CD4-positive, alpha-beta memory T cell (primary cell): ENCODE data around the gene RPL27A. TPM values are rescaled to one million over a fixed set of nuclear protein-coding genes. Genes with fewer than 3 reads are reported as not detected.

Source experiments
- CTCF ChIA-PET: fragments of 350-600 bp; sonication (Branson Sonifier 250); formaldehyde crosslinking; loops from one replicate; lab custom pipeline; 2021; ENCODE audit warnings: inconsistent platforms; ENCODE audit not compliant: partially characterized antibody; lab: Charles Lee
- POLR2A ChIA-PET: fragments of 350-600 bp; sonication (Branson Sonifier 250); formaldehyde crosslinking; loops from one replicate; lab custom pipeline; 2021; ENCODE audit not compliant: partially characterized antibody; lab: Charles Lee
- DNase-seq, 5 donors: peaks; one replicate each; pipeline versions ENCODE4 v3.0.0 to v3.0.0-alpha.2; 2020 to 2022; ENCODE audit warnings: mixed read lengths in 1 of 5
- H3K27ac ChIP-seq: one replicate; pipeline ENCODE4 v1.7.0; 2013; ENCODE audit warnings: low read depth, low read length
- H3K27me3 ChIP-seq: 2 replicates; pipeline ENCODE4 v1.7.0; 2013; ENCODE audit warnings: mild to moderate bottlenecking, low read length, moderate library complexity; ENCODE audit not compliant: insufficient read depth
- H3K36me3 ChIP-seq: 2 replicates; pipeline ENCODE4 v1.7.0; 2013; ENCODE audit warnings: mild to moderate bottlenecking, low read length, moderate library complexity; ENCODE audit not compliant: insufficient read depth
- H3K4me1 ChIP-seq: 2 replicates; pipeline ENCODE4 v1.7.0; 2013; ENCODE audit warnings: mild to moderate bottlenecking, low read length, moderate library complexity; ENCODE audit not compliant: insufficient read depth
- H3K4me3 ChIP-seq, 2 donors: one replicate each; pipeline ENCODE4 v1.7.0; 2013; ENCODE audit warnings: low read length in 2 of 2, mild to moderate bottlenecking in 1 of 2
- H3K9me3 ChIP-seq, 2 donors: one replicate each; pipeline ENCODE4 v1.7.0; 2013; ENCODE audit warnings: low read length in 2 of 2, control low read depth in 1 of 2; ENCODE audit not compliant: control insufficient read depth in 1 of 2
- H3K27ac Mint-ChIP-seq, 7 donors: one replicate each; pipeline ENCODE4 v1.8.0; 2020 to 2021; ENCODE audit warnings: mixed read lengths in 7 of 7, mild to moderate bottlenecking in 6 of 7, inconsistent platforms in 3 of 7, moderate library complexity in 3 of 7
- H3K27me3 Mint-ChIP-seq, 2 donors: one replicate each; pipeline ENCODE4 v1.8.0; 2020 to 2021; ENCODE audit warnings: mixed read lengths in 2 of 2
- H3K36me3 Mint-ChIP-seq, 2 donors: one replicate each; pipeline ENCODE4 v1.8.0; 2020 to 2021; ENCODE audit warnings: mixed read lengths in 2 of 2, inconsistent platforms in 1 of 2, mild to moderate bottlenecking in 1 of 2
- H3K4me1 Mint-ChIP-seq, 4 donors: one replicate each; pipeline ENCODE4 v1.8.0; 2020 to 2021; ENCODE audit warnings: mixed read lengths in 4 of 4, mild to moderate bottlenecking in 1 of 4
- H3K4me3 Mint-ChIP-seq, 8 donors: one replicate each; pipeline ENCODE4 v1.8.0; 2020 to 2021; ENCODE audit warnings: mixed read lengths in 8 of 8, mild to moderate bottlenecking in 7 of 8, moderate library complexity in 6 of 8, inconsistent platforms in 3 of 8
- H3K9me3 Mint-ChIP-seq, 8 donors: one replicate each; pipeline ENCODE4 v1.8.0; 2020 to 2021; ENCODE audit warnings: mixed read lengths in 8 of 8, mild to moderate bottlenecking in 5 of 8, inconsistent platforms in 3 of 8, moderate library complexity in 1 of 8
- intact Hi-C: fragments of 100-400 bp; cut with micrococcal nuclease; formaldehyde crosslinking; loops from one replicate; pipeline ENCODE4 v1.15.1; 2023
- polyA plus RNA-seq, 2 donors: library from polyadenylated mRNA; unstranded; fragments of 300-500 nt; fragmentation: Illumina TruSeq; gene quantifications; one replicate each; pipeline ENCODE4 v1.2.3, GENCODE V29; 2021
- total RNA-seq, 2 experiments: library from RNA; stranded (reverse); gene quantifications; one replicate each; pipeline ENCODE4 v1.2.3, GENCODE V29; 2021

RPL27A gene
- total and polyA plus RNA-seq, 4 experiments from 2014 or later = 1,456 to 3,736 (median 2,555) TPM

- Histone ChIP-seq H3K36me3 (peaks cover 47% of the 10 kb centered on the region), H3K9me3 (no peaks in the 10 kb centered on the region), H3K27ac (no peak overlapping the region), H3K4me3 (no peak overlapping the region), H3K27me3 (no peaks in the 10 kb centered on the region), H3K4me1 (no peaks in the 10 kb centered on the region)
- peaks cover 0 to 2% (median 0%) of the 10 kb centered on the region in 4 donors for H3K4me1 Mint-ChIP-seq
- peaks cover 57 to 64% of the 10 kb centered on the region in 2 donors for H3K36me3 Mint-ChIP-seq
- no peak for DNase-seq
- intact Hi-C loops = no loop called here
- H3K4me3 Mint-ChIP-seq = no peak overlapping the region
- peaks cover 2 to 10% (median 4%) of the 10 kb centered on the region in 8 donors for H3K9me3 Mint-ChIP-seq
- ChIA-PET POLR2A (no interaction called here), CTCF (no interaction called here)
- H3K27me3 Mint-ChIP-seq = no peaks in the 10 kb centered on the region
- H3K27ac Mint-ChIP-seq = peak overlapping the region in 1 of 7 donors; percentile 18
Observed at GRCh38 chr11:8641332-8641731, 41.3 kb upstream of the RPL27A start.

GRCh38 chr11:8642196-8642841, 40.3 kb upstream of the RPL27A start:
- H3K36me3 Mint-ChIP-seq = peaks cover 56% of the 10 kb centered on the region in 2 donors

GRCh38 chr11:8646873-8647272, 35.7 kb upstream of the RPL27A start:
- intact Hi-C loops = no loop called here
- no peak overlapping the region for H3K27ac Mint-ChIP-seq
- Histone ChIP-seq H3K27ac (no peak overlapping the region), H3K36me3 (peaks cover 37% of the 10 kb centered on the region), H3K27me3 (no peaks in the 10 kb centered on the region), H3K4me3 (no peak overlapping the region), H3K9me3 (no peaks in the 10 kb centered on the region), H3K4me1 (no peaks in the 10 kb centered on the region)
- H3K27me3 Mint-ChIP-seq = no peaks in the 10 kb centered on the region
- H3K4me1 Mint-ChIP-seq = no peaks in the 10 kb centered on the region
- no peak for DNase-seq
- CTCF ChIA-PET = no interaction called here
- POLR2A ChIA-PET = no interaction called here
- peaks cover 38 to 49% of the 10 kb centered on the region in 2 donors for H3K36me3 Mint-ChIP-seq
- H3K9me3 Mint-ChIP-seq = no peaks in the 10 kb centered on the region
- H3K4me3 Mint-ChIP-seq = no peak overlapping the region

More at GRCh38 chr11:8642196-8642841, 40.3 kb upstream of the RPL27A start:
- Histone ChIP-seq H3K4me3 (no peak overlapping the region), H3K9me3 (no peaks in the 10 kb centered on the region), H3K36me3 (peaks cover 51% of the 10 kb centered on the region), H3K27ac (no peak overlapping the region), H3K27me3 (no peaks in the 10 kb centered on the region), H3K4me1 (no peaks in the 10 kb centered on the region)
- Mint-ChIP-seq H3K4me1 (peaks cover 0 to 2% (median 0%) of the 10 kb centered on the region in 4 donors), H3K27ac (no peak overlapping the region), H3K4me3 (no peak overlapping the region), H3K9me3 (peaks cover 0 to 2% (median 0%) of the 10 kb centered on the region in 8 donors), H3K27me3 (no peaks in the 10 kb centered on the region)
- ChIA-PET POLR2A (no interaction called here), CTCF (interaction anchor here (1.0 kb wide), 1 partner anchor 20 kb away, joined by 3 read pairs; no protein-coding TSS in a partner anchor)
- intact Hi-C loops = no loop called here
- DNase-seq = no peak

GRCh38 chr11:8649361-8649760, 33.2 kb upstream of the RPL27A start:
- Mint-ChIP-seq H3K4me1 (no peaks in the 10 kb centered on the region), H3K27me3 (no peaks in the 10 kb centered on the region), H3K9me3 (no peaks in the 10 kb centered on the region), H3K36me3 (peaks cover 40 to 53% of the 10 kb centered on the region in 2 donors), H3K27ac (no peak overlapping the region), H3K4me3 (no peak overlapping the region)
- ChIA-PET CTCF (interaction anchor here (1.7 kb wide), 1 partner anchor 11 kb away, joined by 6 read pairs; no protein-coding TSS in a partner anchor), POLR2A (interaction anchor here (0.9 kb wide), 1 partner anchor 39 kb away, joined by 3 read pairs; no protein-coding TSS in a partner anchor)
- intact Hi-C loops = no loop called here
- no peak for DNase-seq
- Histone ChIP-seq H3K9me3 (no peaks in the 10 kb centered on the region), H3K27ac (no peak overlapping the region), H3K36me3 (peaks cover 30% of the 10 kb centered on the region), H3K4me3 (no peak overlapping the region), H3K27me3 (no peaks in the 10 kb centered on the region), H3K4me1 (no peaks in the 10 kb centered on the region)

GRCh38 chr11:8650401-8650990, 32.1 kb upstream of the RPL27A start:
- no peak for DNase-seq
- Histone ChIP-seq H3K4me3 (no peak overlapping the region), H3K36me3 (peaks cover 19% of the 10 kb centered on the region), H3K4me1 (no peaks in the 10 kb centered on the region), H3K27ac (no peak overlapping the region), H3K27me3 (no peaks in the 10 kb centered on the region), H3K9me3 (no peaks in the 10 kb centered on the region)
- POLR2A ChIA-PET = no interaction called here
- intact Hi-C loops = no loop called here
- CTCF ChIA-PET = no interaction called here
- H3K27me3 Mint-ChIP-seq = no peaks in the 10 kb centered on the region
- H3K36me3 Mint-ChIP-seq = peaks cover 41 to 54% of the 10 kb centered on the region in 2 donors
- no peaks in the 10 kb centered on the region for H3K4me1 Mint-ChIP-seq
- no peaks in the 10 kb centered on the region for H3K9me3 Mint-ChIP-seq
- peak overlapping the region in 1 of 7 donors; percentile 42 for H3K27ac Mint-ChIP-seq
- no peak overlapping the region for H3K4me3 Mint-ChIP-seq

- POLR2A ChIA-PET = no interaction called here
- no peak for DNase-seq
- no peaks in the 10 kb centered on the region for H3K9me3 ChIP-seq
- CTCF ChIA-PET = no interaction called here
- peak overlapping the region in 1 of 7 donors; percentile 48 for H3K27ac Mint-ChIP-seq
- no peaks in the 10 kb centered on the region for H3K4me1 ChIP-seq
- intact Hi-C loops = no loop called here
- no peak overlapping the region for H3K4me3 Mint-ChIP-seq
- H3K36me3 ChIP-seq = peaks cover 7% of the 10 kb centered on the region
- no peak overlapping the region for H3K27ac ChIP-seq
- no peaks in the 10 kb centered on the region for H3K27me3 ChIP-seq
- H3K27me3 Mint-ChIP-seq = no peaks in the 10 kb centered on the region
- H3K4me3 ChIP-seq = no peak overlapping the region
- peaks cover 33 to 54% of the 10 kb centered on the region in 2 donors for H3K36me3 Mint-ChIP-seq
- H3K4me1 Mint-ChIP-seq = no peaks in the 10 kb centered on the region
- H3K9me3 Mint-ChIP-seq = no peaks in the 10 kb centered on the region
Observed at GRCh38 chr11:8652140-8652539, 30.5 kb upstream of the RPL27A start.

- H3K36me3 Mint-ChIP-seq = peaks cover 24 to 37% of the 10 kb centered on the region in 2 donors
- POLR2A ChIA-PET = no interaction called here
- H3K9me3 Mint-ChIP-seq = no peaks in the 10 kb centered on the region
- DNase-seq = no peak
- no peak overlapping the region for H3K4me3 Mint-ChIP-seq
- no peaks in the 10 kb centered on the region for H3K27me3 Mint-ChIP-seq
- no peak overlapping the region for H3K4me3 ChIP-seq
- no peaks in the 10 kb centered on the region for H3K36me3 ChIP-seq
- no peaks in the 10 kb centered on the region for H3K27me3 ChIP-seq
- no peak overlapping the region for H3K27ac ChIP-seq
- no peaks in the 10 kb centered on the region for H3K4me1 Mint-ChIP-seq
- CTCF ChIA-PET = no interaction called here
- H3K4me1 ChIP-seq = no peaks in the 10 kb centered on the region
- intact Hi-C loops = no loop called here
- H3K27ac Mint-ChIP-seq = peak overlapping the region in 1 of 7 donors; percentile 5
- H3K9me3 ChIP-seq = no peaks in the 10 kb centered on the region
Observed at GRCh38 chr11:8654503-8654902, 28.1 kb upstream of the RPL27A start.
